Vagina (tissue), 2 donors: ENCODE data around the gene ABLIM2.

Experiments used
- CTCF ChIP-seq, 3 experiments: fragments of 450-650 bp in 2 of 3; fragments of 200-600 bp in 1 of 3; sonication (generic) in 1 of 3; IDR thresholded peaks; one replicate each; pipeline ENCODE4 v1.5.1; 2017 to 2019; ENCODE audit warnings: antibody characterized with exemption in 3 of 3, mild to moderate bottlenecking in 2 of 3, moderate library complexity in 2 of 3
- POLR2A ChIP-seq, 2 donors: fragments of 450-650 bp; IDR thresholded peaks; one replicate each; pipeline ENCODE4 v1.6.1; 2017; ENCODE audit warnings: antibody characterized with exemption in 2 of 2, mild to moderate bottlenecking in 2 of 2, moderate library complexity in 2 of 2
- POLR2AphosphoS5 ChIP-seq, 2 donors: sonication (generic); formaldehyde crosslinking; IDR thresholded peaks; one replicate each; pipeline ENCODE4 v1.9.0; 2017; ENCODE audit warnings: antibody characterized with exemption in 2 of 2, mild to moderate bottlenecking in 2 of 2, low read depth in 1 of 2; ENCODE audit not compliant: insufficient read depth in 1 of 2

- no peak for TF ChIP-seq POLR2AphosphoS5 (IDR thresholded peaks at IDR 0.05; ENCODE audit: insufficient read depth in 1 of 2, low read depth in 1 of 2)
- no peak for TF ChIP-seq CTCF (IDR thresholded peaks at IDR 0.05)
- no peak for TF ChIP-seq POLR2A (IDR thresholded peaks at IDR 0.05)
Observed at GRCh38 chr4:8177552-8177951, 18.9 kb upstream of the ABLIM2 start.
